ENCODE data around the gene PCDHGB5.

Gene PCDHGB5

DNA sequence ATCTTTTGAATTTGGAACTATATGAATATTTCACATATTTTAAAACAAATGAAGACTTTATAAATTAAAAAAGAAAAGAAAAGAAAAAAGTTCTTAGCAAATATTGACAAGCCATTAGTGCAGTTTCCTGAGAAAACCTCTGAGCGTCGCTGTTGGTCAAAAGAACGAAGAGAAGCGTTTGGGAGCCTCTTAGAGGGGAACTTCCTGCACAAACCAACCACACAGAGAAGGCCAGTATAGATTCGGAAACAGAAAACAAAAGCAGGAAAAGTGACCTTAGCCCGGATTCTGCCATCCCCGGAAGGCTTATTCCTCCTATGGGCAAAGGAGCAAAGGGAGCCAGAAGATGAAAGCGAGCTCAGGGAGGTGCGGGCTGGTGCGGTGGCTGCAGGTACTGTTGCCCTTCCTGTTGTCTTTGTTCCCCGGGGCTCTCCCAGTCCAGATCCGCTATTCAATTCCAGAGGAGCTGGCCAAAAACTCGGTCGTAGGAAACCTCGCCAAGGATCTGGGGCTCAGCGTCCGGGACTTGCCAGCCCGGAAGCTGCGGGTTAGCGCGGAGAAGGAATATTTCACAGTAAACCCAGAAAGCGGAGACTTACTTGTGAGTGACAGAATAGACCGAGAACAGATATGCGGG, 37.8 kb upstream of the PCDHGB5 start, which contains the start of gene PCDHGB2:
Gene PCDHGB2, plus strand, starts transcription at position 205 of the 637 bp plus-strand sequence. Its CDS starts 142 bp downstream, at position 347.
- Histone ChIP-seq H3K27ac (replicated peaks) (no peak within 1 kb of the TSS), H3K27me3 (ENCODE audit: insufficient read depth, poor library complexity, severe bottlenecking) (no peaks in the 10 kb centered on the region), H3K4me3 (replicated peaks; ENCODE audit: insufficient read depth, low read length) (no peak within 1 kb of the TSS)
- TF ChIP-seq CTCF (IDR thresholded peaks at IDR 0.05; ENCODE audit: insufficient read depth, low read length) (no peak), POLR2AphosphoS5 (IDR thresholded peaks at IDR 0.05; ENCODE audit: low read depth) (no peak), SPI1 (IDR thresholded peaks at IDR 0.05; ENCODE audit: borderline replicate concordance, low read depth) (no peak), REST (IDR thresholded peaks at IDR 0.05; ENCODE audit: insufficient replicate concordance, low read depth) (no peak), GABPA (IDR thresholded peaks at IDR 0.05; ENCODE audit: low read depth) (no peak)
- no peak for DNase-seq (ENCODE audit: low read depth in 1 of 2, low spot score in 1 of 2)

DNA sequence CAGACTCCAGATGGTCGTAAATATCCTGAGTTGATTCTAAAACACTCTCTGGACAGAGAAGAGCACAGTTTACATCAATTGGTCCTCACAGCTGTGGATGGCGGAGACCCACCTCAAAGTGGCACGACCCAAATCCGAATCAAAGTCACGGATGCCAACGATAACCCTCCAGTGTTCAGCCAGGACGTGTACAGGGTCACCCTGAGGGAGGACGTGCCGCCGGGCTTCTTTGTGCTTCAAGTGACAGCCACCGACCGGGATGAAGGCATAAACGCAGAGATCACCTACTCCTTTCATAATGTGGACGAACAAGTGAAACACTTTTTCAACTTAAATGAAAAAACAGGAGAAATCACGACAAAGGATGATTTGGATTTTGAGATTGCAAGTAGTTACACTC, 37.1 kb upstream of the PCDHGB5 start:
- H3K27me3 ChIP-seq (ENCODE audit: insufficient read depth, poor library complexity, severe bottlenecking), result no peaks in the 10 kb centered on the region
- no peak overlapping the region for H3K4me3 ChIP-seq (replicated peaks; ENCODE audit: insufficient read depth, low read length)
- H3K27ac ChIP-seq (replicated peaks), result no peak overlapping the region
- no peak for TF ChIP-seq REST (IDR thresholded peaks at IDR 0.05; ENCODE audit: insufficient replicate concordance, low read depth)
- no peak for TF ChIP-seq GABPA (IDR thresholded peaks at IDR 0.05; ENCODE audit: low read depth)
- no peak for TF ChIP-seq CTCF (IDR thresholded peaks at IDR 0.05; ENCODE audit: insufficient read depth, low read length)
- TF ChIP-seq SPI1 (IDR thresholded peaks at IDR 0.05; ENCODE audit: borderline replicate concordance, low read depth), result no peak
- TF ChIP-seq POLR2AphosphoS5 (IDR thresholded peaks at IDR 0.05; ENCODE audit: low read depth), result no peak
- DNase-seq (ENCODE audit: low read depth in 1 of 2, low spot score in 1 of 2), result no peak

DNA sequence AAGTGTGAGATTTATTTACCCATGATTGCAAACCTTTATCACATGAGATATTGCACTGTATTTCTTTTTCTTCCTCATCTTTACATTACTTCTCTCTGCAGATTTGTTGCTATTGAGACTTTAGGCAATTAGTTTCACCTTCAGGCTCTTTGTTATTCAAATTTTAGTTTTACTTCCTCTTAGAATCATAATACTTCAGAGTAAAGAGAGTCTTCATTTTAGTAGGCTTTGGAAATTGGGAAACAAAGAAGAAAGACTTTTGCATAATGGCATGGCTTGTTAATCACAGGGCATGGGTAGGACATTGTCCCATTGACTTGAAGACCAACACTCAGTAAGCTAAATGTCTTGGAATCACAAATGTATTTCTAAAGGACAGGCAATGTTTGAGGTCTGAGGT, 35.0 kb upstream of the PCDHGB5 start:
- no peak for DNase-seq (ENCODE audit: low read depth in 1 of 2, low spot score in 1 of 2)
- no peak overlapping the region for H3K27ac ChIP-seq (replicated peaks)
- H3K27me3 ChIP-seq (ENCODE audit: insufficient read depth, poor library complexity, severe bottlenecking), result no peaks in the 10 kb centered on the region
- no peak for TF ChIP-seq REST (IDR thresholded peaks at IDR 0.05; ENCODE audit: insufficient replicate concordance, low read depth)
- TF ChIP-seq CTCF (IDR thresholded peaks at IDR 0.05; ENCODE audit: insufficient read depth, low read length), result no peak
- TF ChIP-seq POLR2AphosphoS5 (IDR thresholded peaks at IDR 0.05; ENCODE audit: low read depth), result no peak
- TF ChIP-seq SPI1 (IDR thresholded peaks at IDR 0.05; ENCODE audit: borderline replicate concordance, low read depth), result no peak
- no peak overlapping the region for H3K4me3 ChIP-seq (replicated peaks; ENCODE audit: insufficient read depth, low read length)
